ENCODE results near the gene CHD9.

CHD9 gene

GRCh38 chr16:53282328-53282727 is 227.5 kb downstream of the CHD9 start:
- no peak overlapping the region for H3K27ac ChIP-seq (ENCODE audit: low read depth, low read length)
- peaks cover 0 to 9% (median 4%) of the 10 kb centered on the region in 5 donors for H3K4me1 ChIP-seq (ENCODE audit: control insufficient read depth in 5 of 5, insufficient read depth in 5 of 5, low read length in 5 of 5)
- no peaks in the 10 kb centered on the region for H3K27me3 ChIP-seq (ENCODE audit: control insufficient read depth in 5 of 5, insufficient read depth in 4 of 5, low read length in 5 of 5)
- H3K9ac ChIP-seq (ENCODE audit: low read length in 5 of 5) = no peak overlapping the region
- H3K4me3 ChIP-seq (ENCODE audit: low read depth in 1 of 5, low read length in 5 of 5) = no peak overlapping the region
- H3K9me3 ChIP-seq (ENCODE audit: control insufficient read depth in 5 of 5, low read length in 5 of 5) = no peaks in the 10 kb centered on the region
- H3K36me3 ChIP-seq (ENCODE audit: control insufficient read depth in 5 of 5, insufficient read depth in 5 of 5, low read length in 5 of 5) = peaks cover 35 to 57% (median 43%) of the 10 kb centered on the region in 5 donors

GRCh38 chr16:53282975-53283946 is 228.5 kb downstream of the CHD9 start:
- no peaks in the 10 kb centered on the region for H3K9me3 ChIP-seq (ENCODE audit: control insufficient read depth in 5 of 5, low read length in 5 of 5)
- no peak overlapping the region for H3K27ac ChIP-seq (ENCODE audit: low read depth, low read length)
- no peak overlapping the region for H3K4me3 ChIP-seq (ENCODE audit: low read depth in 1 of 5, low read length in 5 of 5)
- H3K4me1 ChIP-seq (ENCODE audit: control insufficient read depth in 5 of 5, insufficient read depth in 5 of 5, low read length in 5 of 5) = peaks cover 0 to 9% (median 4%) of the 10 kb centered on the region in 5 donors
- peaks cover 32 to 57% (median 44%) of the 10 kb centered on the region in 5 donors for H3K36me3 ChIP-seq (ENCODE audit: control insufficient read depth in 5 of 5, insufficient read depth in 5 of 5, low read length in 5 of 5)
- no peak overlapping the region for H3K9ac ChIP-seq (ENCODE audit: low read length in 5 of 5)
- H3K27me3 ChIP-seq (ENCODE audit: control insufficient read depth in 5 of 5, insufficient read depth in 4 of 5, low read length in 5 of 5) = no peaks in the 10 kb centered on the region

- Histone ChIP-seq H3K36me3 (ENCODE audit: control insufficient read depth in 5 of 5, insufficient read depth in 5 of 5, low read length in 5 of 5) (peaks cover 39 to 74% (median 58%) of the 10 kb centered on the region in 5 donors), H3K4me3 (ENCODE audit: low read depth in 1 of 5, low read length in 5 of 5) (no peak overlapping the region), H3K27ac (ENCODE audit: low read depth, low read length) (no peak overlapping the region), H3K27me3 (ENCODE audit: control insufficient read depth in 5 of 5, insufficient read depth in 4 of 5, low read length in 5 of 5) (no peaks in the 10 kb centered on the region), H3K9ac (ENCODE audit: low read length in 5 of 5) (no peak overlapping the region), H3K9me3 (ENCODE audit: control insufficient read depth in 5 of 5, low read length in 5 of 5) (no peaks in the 10 kb centered on the region), H3K4me1 (ENCODE audit: control insufficient read depth in 5 of 5, insufficient read depth in 5 of 5, low read length in 5 of 5) (peaks cover 0 to 9% (median 4%) of the 10 kb centered on the region in 5 donors)
Measured at GRCh38 chr16:53285236-53285635, 230.4 kb downstream of the CHD9 start.

GRCh38 chr16:53290520-53290919 is 235.7 kb downstream of the CHD9 start:
- Histone ChIP-seq H3K27me3 (ENCODE audit: control insufficient read depth in 5 of 5, insufficient read depth in 4 of 5, low read length in 5 of 5) (no peaks in the 10 kb centered on the region), H3K36me3 (ENCODE audit: control insufficient read depth in 5 of 5, insufficient read depth in 5 of 5, low read length in 5 of 5) (peaks cover 49 to 93% (median 79%) of the 10 kb centered on the region in 5 donors), H3K27ac (ENCODE audit: low read depth, low read length) (no peak overlapping the region), H3K9ac (ENCODE audit: low read length in 5 of 5) (no peak overlapping the region), H3K4me3 (ENCODE audit: low read depth in 1 of 5, low read length in 5 of 5) (no peak overlapping the region), H3K9me3 (ENCODE audit: control insufficient read depth in 5 of 5, low read length in 5 of 5) (no peaks in the 10 kb centered on the region), H3K4me1 (ENCODE audit: control insufficient read depth in 5 of 5, insufficient read depth in 5 of 5, low read length in 5 of 5) (peaks cover 0 to 12% (median 0%) of the 10 kb centered on the region in 5 donors)

- no peaks in the 10 kb centered on the region for H3K27me3 ChIP-seq (ENCODE audit: control insufficient read depth in 5 of 5, insufficient read depth in 4 of 5, low read length in 5 of 5)
- H3K36me3 ChIP-seq (ENCODE audit: control insufficient read depth in 5 of 5, insufficient read depth in 5 of 5, low read length in 5 of 5) = peaks cover 44 to 87% (median 72%) of the 10 kb centered on the region in 5 donors
- peaks cover 0 to 12% (median 0%) of the 10 kb centered on the region in 5 donors for H3K4me1 ChIP-seq (ENCODE audit: control insufficient read depth in 5 of 5, insufficient read depth in 5 of 5, low read length in 5 of 5)
- no peak overlapping the region for H3K9ac ChIP-seq (ENCODE audit: low read length in 5 of 5)
- no peaks in the 10 kb centered on the region for H3K9me3 ChIP-seq (ENCODE audit: control insufficient read depth in 5 of 5, low read length in 5 of 5)
- H3K4me3 ChIP-seq (ENCODE audit: low read depth in 1 of 5, low read length in 5 of 5) = no peak overlapping the region
- no peak overlapping the region for H3K27ac ChIP-seq (ENCODE audit: low read depth, low read length)
Measured at GRCh38 chr16:53291757-53292392, 237.1 kb downstream of the CHD9 start.

GRCh38 chr16:53297477-53297876 is 242.7 kb downstream of the CHD9 start:
- H3K4me1 ChIP-seq (ENCODE audit: control insufficient read depth in 5 of 5, insufficient read depth in 5 of 5, low read length in 5 of 5) = peaks cover 0 to 12% (median 0%) of the 10 kb centered on the region in 5 donors
- peaks cover 43 to 73% (median 66%) of the 10 kb centered on the region in 5 donors for H3K36me3 ChIP-seq (ENCODE audit: control insufficient read depth in 5 of 5, insufficient read depth in 5 of 5, low read length in 5 of 5)
- H3K27ac ChIP-seq (ENCODE audit: low read depth, low read length) = no peak overlapping the region
- H3K27me3 ChIP-seq (ENCODE audit: control insufficient read depth in 5 of 5, insufficient read depth in 4 of 5, low read length in 5 of 5) = no peaks in the 10 kb centered on the region
- H3K9me3 ChIP-seq (ENCODE audit: control insufficient read depth in 5 of 5, low read length in 5 of 5) = no peaks in the 10 kb centered on the region
- H3K4me3 ChIP-seq (ENCODE audit: low read depth in 1 of 5, low read length in 5 of 5) = no peak overlapping the region
- no peak overlapping the region for H3K9ac ChIP-seq (ENCODE audit: low read length in 5 of 5)

- Histone ChIP-seq H3K4me1 (ENCODE audit: control insufficient read depth in 5 of 5, insufficient read depth in 5 of 5, low read length in 5 of 5) (no peaks in the 10 kb centered on the region), H3K9ac (ENCODE audit: low read length in 5 of 5) (no peak overlapping the region), H3K36me3 (ENCODE audit: control insufficient read depth in 5 of 5, insufficient read depth in 5 of 5, low read length in 5 of 5) (peaks cover 49 to 67% (median 60%) of the 10 kb centered on the region in 5 donors)
Measured at GRCh38 chr16:53304334-53304733, 249.5 kb downstream of the CHD9 start.

GRCh38 chr16:53305743-53306142 is 251.0 kb downstream of the CHD9 start:
- Histone ChIP-seq H3K9ac (ENCODE audit: low read length in 5 of 5) (no peak overlapping the region), H3K4me3 (ENCODE audit: low read depth in 1 of 5, low read length in 5 of 5) (no peak overlapping the region), H3K36me3 (ENCODE audit: control insufficient read depth in 5 of 5, insufficient read depth in 5 of 5, low read length in 5 of 5) (peaks cover 49 to 68% (median 60%) of the 10 kb centered on the region in 5 donors), H3K27ac (ENCODE audit: low read depth, low read length) (no peak overlapping the region), H3K4me1 (ENCODE audit: control insufficient read depth in 5 of 5, insufficient read depth in 5 of 5, low read length in 5 of 5) (no peaks in the 10 kb centered on the region), H3K27me3 (ENCODE audit: control insufficient read depth in 5 of 5, insufficient read depth in 4 of 5, low read length in 5 of 5) (no peaks in the 10 kb centered on the region), H3K9me3 (ENCODE audit: control insufficient read depth in 5 of 5, low read length in 5 of 5) (no peaks in the 10 kb centered on the region)

More at GRCh38 chr16:53304334-53304733, 249.5 kb downstream of the CHD9 start:
- Histone ChIP-seq H3K9me3 (ENCODE audit: control insufficient read depth in 5 of 5, low read length in 5 of 5) (no peaks in the 10 kb centered on the region), H3K27ac (ENCODE audit: low read depth, low read length) (no peak overlapping the region), H3K27me3 (ENCODE audit: control insufficient read depth in 5 of 5, insufficient read depth in 4 of 5, low read length in 5 of 5) (no peaks in the 10 kb centered on the region), H3K4me3 (ENCODE audit: low read depth in 1 of 5, low read length in 5 of 5) (no peak overlapping the region)

- H3K9ac ChIP-seq (ENCODE audit: low read length in 5 of 5) = no peak overlapping the region
- no peaks in the 10 kb centered on the region for H3K4me1 ChIP-seq (ENCODE audit: control insufficient read depth in 5 of 5, insufficient read depth in 5 of 5, low read length in 5 of 5)
- no peaks in the 10 kb centered on the region for H3K9me3 ChIP-seq (ENCODE audit: control insufficient read depth in 5 of 5, low read length in 5 of 5)
- no peaks in the 10 kb centered on the region for H3K27me3 ChIP-seq (ENCODE audit: control insufficient read depth in 5 of 5, insufficient read depth in 4 of 5, low read length in 5 of 5)
- H3K4me3 ChIP-seq (ENCODE audit: low read depth in 1 of 5, low read length in 5 of 5) = no peak overlapping the region
- H3K36me3 ChIP-seq (ENCODE audit: control insufficient read depth in 5 of 5, insufficient read depth in 5 of 5, low read length in 5 of 5) = peaks cover 54 to 75% (median 64%) of the 10 kb centered on the region in 5 donors
- no peak overlapping the region for H3K27ac ChIP-seq (ENCODE audit: low read depth, low read length)
Measured at GRCh38 chr16:53309457-53309856, 254.7 kb downstream of the CHD9 start.

- Histone ChIP-seq H3K9ac (ENCODE audit: low read length in 5 of 5) (no peak overlapping the region), H3K4me3 (ENCODE audit: low read depth in 1 of 5, low read length in 5 of 5) (no peak overlapping the region), H3K27ac (ENCODE audit: low read depth, low read length) (no peak overlapping the region), H3K4me1 (ENCODE audit: control insufficient read depth in 5 of 5, insufficient read depth in 5 of 5, low read length in 5 of 5) (no peaks in the 10 kb centered on the region), H3K36me3 (ENCODE audit: control insufficient read depth in 5 of 5, insufficient read depth in 5 of 5, low read length in 5 of 5) (peaks cover 47 to 84% (median 64%) of the 10 kb centered on the region in 5 donors), H3K9me3 (ENCODE audit: control insufficient read depth in 5 of 5, low read length in 5 of 5) (no peaks in the 10 kb centered on the region), H3K27me3 (ENCODE audit: control insufficient read depth in 5 of 5, insufficient read depth in 4 of 5, low read length in 5 of 5) (no peaks in the 10 kb centered on the region)
Measured at GRCh38 chr16:53320992-53321391, 266.2 kb downstream of the CHD9 start.

Data from subcutaneous abdominal adipose tissue (tissue), 5 donors.